Ascending aorta (tissue), 2 donors: ENCODE results near the gene PCGF1. TPM values are rescaled to one million over a fixed set of nuclear protein-coding genes. Genes with fewer than 3 reads are reported as not detected.

ENCODE experiments used
- DNase-seq, 2 donors: peaks; one replicate each; pipeline ENCODE4 v3.0.0-alpha.2; 2019; ENCODE audit warnings: low spot score in 2 of 2
- H3K27ac ChIP-seq, 2 donors: fragments of 200-600 bp; sonication (generic); one replicate each; pipeline ENCODE4 v1.5.1; 2016 to 2017; ENCODE audit warnings: mild to moderate bottlenecking in 1 of 2
- H3K27me3 ChIP-seq: fragments of 200-600 bp; sonication (generic); one replicate; pipeline ENCODE4 v1.5.1; 2017
- H3K36me3 ChIP-seq, 2 donors: fragments of 200-600 bp; sonication (generic); one replicate each; pipeline ENCODE4 v1.5.1; 2016
- H3K4me1 ChIP-seq, 2 donors: fragments of 200-600 bp; sonication (generic); one replicate each; pipeline ENCODE4 v1.5.1; 2016 to 2017; ENCODE audit warnings: mild to moderate bottlenecking in 1 of 2
- H3K4me3 ChIP-seq, 2 donors: fragments of 200-600 bp; sonication (generic); one replicate each; pipeline ENCODE4 v1.5.1; 2016 to 2017; ENCODE audit warnings: mild to moderate bottlenecking in 1 of 2
- H3K9me3 ChIP-seq, 2 donors: fragments of 200-600 bp; sonication (generic); one replicate each; pipeline ENCODE4 v1.5.1; 2016
- CTCF ChIP-seq, 3 experiments: fragments of 200-600 bp in 2 of 3; fragments of 450-650 bp in 1 of 3; sonication (generic) in 2 of 3; IDR thresholded peaks; one replicate each; pipeline ENCODE4 v1.5.1; 2016 to 2019; ENCODE audit warnings: antibody characterized with exemption in 3 of 3, mild to moderate bottlenecking in 1 of 3, moderate library complexity in 1 of 3
- intact Hi-C: fragments of 100-400 bp; cut with DNase I; formaldehyde crosslinking; loops from one replicate; pipeline ENCODE4 v1.15.1; 2023
- total RNA-seq: library from RNA; depleted of rRNA; stranded (reverse); fragments of >200 nt; gene quantifications from one replicate; pipeline ENCODE4 v1.1.0, GENCODE V29; 2016

The PCGF1 gene
- total RNA-seq, 1 donor from 2014 or later: not detected

DNA sequence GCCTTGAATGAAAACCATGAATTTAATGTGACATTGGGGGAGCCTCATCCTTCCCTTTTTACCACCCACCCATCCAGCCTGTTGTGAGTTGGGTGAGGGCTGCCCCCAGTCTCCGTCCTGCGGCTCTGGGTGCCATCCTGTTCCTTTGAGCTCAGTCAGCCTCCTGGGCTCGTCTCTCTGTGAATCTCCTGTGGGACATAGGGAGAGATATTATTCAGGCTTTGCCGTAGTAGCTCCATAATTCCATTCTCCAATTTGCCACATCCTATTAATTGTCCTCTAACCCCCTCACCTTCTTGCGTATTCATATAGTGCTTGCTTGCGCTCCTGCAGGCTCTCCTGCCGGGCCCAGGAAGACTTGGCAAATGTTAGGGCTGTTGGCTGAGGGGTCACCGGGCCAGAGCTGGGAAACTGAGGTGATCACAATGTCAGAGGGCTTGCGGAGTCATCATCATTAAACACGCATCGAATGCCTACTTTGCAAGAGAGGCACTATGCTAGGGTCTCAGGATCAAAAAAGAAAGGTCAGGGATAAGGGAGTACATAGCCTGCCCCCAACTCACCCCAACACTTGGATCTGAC is 19.2 kb upstream of the PCGF1 start:
- DNase-seq: no peak
- Histone ChIP-seq H3K27me3 (no peaks in the 10 kb centered on the region), H3K36me3 (peaks cover 15 to 24% of the 10 kb centered on the region in 2 donors), H3K9me3 (no peaks in the 10 kb centered on the region), H3K4me1 (peaks cover 13 to 21% of the 10 kb centered on the region in 2 donors), H3K4me3 (no peak overlapping the region), H3K27ac (no peak overlapping the region)
- TF ChIP-seq CTCF (IDR thresholded peaks at IDR 0.05): no peak
- intact Hi-C loops: no loop called here

DNA sequence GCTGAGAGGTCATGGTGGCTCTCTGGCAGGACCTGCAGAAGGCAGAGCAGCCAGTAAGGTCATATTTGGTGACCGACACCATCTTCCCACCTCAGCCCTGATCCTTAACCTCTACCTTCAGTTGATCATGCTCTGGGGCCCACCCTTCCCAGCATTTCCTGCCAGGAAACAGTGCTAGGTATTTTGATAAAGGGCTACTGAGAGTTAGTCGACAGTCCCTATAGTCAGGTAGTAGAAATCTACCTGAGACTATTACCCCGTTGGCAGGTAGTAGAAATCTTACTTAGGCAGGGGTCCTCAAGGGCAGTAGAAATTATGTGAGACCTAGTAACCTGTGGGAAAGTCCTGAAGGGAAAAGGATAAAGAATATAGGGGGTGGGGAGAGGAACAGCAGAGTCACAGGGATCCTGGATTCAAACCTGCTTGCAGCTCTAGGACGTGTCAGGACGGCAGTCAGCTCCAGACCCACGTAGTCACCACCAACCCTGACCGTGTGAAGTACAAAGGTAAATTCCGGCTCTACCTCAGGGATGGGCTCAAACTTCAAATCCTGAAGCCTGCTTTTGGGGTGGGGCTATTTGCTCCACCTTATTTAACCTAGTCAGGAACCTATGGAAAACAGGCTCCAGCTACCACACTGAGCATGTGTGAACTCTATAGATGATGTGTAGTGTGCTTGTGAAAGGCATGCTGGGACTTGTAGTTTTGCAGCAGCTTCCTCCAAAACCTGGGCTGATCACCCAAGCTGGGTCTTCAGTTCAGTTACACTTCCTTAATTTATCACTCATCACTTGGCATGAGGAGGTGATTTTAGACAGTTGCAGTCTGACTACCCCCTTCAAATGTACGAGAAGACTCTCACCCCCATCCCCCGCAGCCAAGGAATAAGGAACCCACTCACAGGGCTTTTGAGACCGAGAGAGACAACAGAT is 18.5 kb upstream of the PCGF1 start, which contains the start of gene DQX1:
Gene DQX1, minus strand, starts transcription at position 515 of the 932 bp plus-strand sequence. Its CDS starts 502 bp downstream, at position 13.
- intact Hi-C loops: no loop called here
- no peak for DNase-seq

GRCh38 chr2:74524955-74525716 is 17.6 kb upstream of the PCGF1 start:
- intact Hi-C loops: no loop called here
- DNase-seq: no peak
- H3K27me3 ChIP-seq: no peaks in the 10 kb centered on the region
- H3K36me3 ChIP-seq: peaks cover 15 to 23% of the 10 kb centered on the region in 2 donors
- H3K9me3 ChIP-seq: no peaks in the 10 kb centered on the region
- H3K4me1 ChIP-seq: peaks cover 8 to 9% of the 10 kb centered on the region in 2 donors
- H3K27ac ChIP-seq: no peak overlapping the region
- no peak overlapping the region for H3K4me3 ChIP-seq
- no peak for TF ChIP-seq CTCF (IDR thresholded peaks at IDR 0.05)

More for the DNA sequence above, 18.5 kb upstream of the PCGF1 start, which contains the start of gene DQX1:
- H3K36me3 ChIP-seq: peaks cover 15 to 23% of the 10 kb centered on the region in 2 donors
- H3K4me1 ChIP-seq: peaks cover 11 to 14% of the 10 kb centered on the region in 2 donors
- no peak within 1 kb of the TSS for H3K4me3 ChIP-seq
- H3K9me3 ChIP-seq: no peaks in the 10 kb centered on the region
- no peak for TF ChIP-seq CTCF (IDR thresholded peaks at IDR 0.05)
- no peaks in the 10 kb centered on the region for H3K27me3 ChIP-seq
- no peak within 1 kb of the TSS for H3K27ac ChIP-seq

DNA sequence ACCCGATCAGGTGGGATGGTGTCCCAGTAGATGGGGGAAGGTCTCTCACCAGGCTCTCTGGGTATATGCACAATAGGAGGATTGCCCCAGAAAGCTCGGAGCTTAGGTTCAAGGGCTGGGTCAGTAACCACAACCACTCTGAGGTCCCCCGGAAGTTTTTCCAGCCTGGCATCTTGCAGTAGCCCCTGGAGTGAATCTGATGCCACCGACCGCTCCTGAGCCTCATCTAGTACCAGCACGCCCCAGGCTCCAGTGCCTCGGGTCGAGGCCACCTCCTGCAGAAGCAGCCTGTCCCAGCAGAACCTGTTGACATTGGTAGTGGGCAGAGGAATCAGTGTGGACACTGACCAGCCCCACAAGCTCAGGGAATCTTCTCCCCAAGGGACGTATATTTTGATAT is 16.5 kb upstream of the PCGF1 start:
- peaks cover 15 to 23% of the 10 kb centered on the region in 2 donors for H3K36me3 ChIP-seq
- no peak overlapping the region for H3K27ac ChIP-seq
- no peak for TF ChIP-seq CTCF (IDR thresholded peaks at IDR 0.05)
- H3K4me1 ChIP-seq: peaks cover 8% of the 10 kb centered on the region in 2 donors
- intact Hi-C loops: no loop called here
- H3K4me3 ChIP-seq: no peak overlapping the region
- no peaks in the 10 kb centered on the region for H3K27me3 ChIP-seq
- DNase-seq: no peak
- no peaks in the 10 kb centered on the region for H3K9me3 ChIP-seq

DNA sequence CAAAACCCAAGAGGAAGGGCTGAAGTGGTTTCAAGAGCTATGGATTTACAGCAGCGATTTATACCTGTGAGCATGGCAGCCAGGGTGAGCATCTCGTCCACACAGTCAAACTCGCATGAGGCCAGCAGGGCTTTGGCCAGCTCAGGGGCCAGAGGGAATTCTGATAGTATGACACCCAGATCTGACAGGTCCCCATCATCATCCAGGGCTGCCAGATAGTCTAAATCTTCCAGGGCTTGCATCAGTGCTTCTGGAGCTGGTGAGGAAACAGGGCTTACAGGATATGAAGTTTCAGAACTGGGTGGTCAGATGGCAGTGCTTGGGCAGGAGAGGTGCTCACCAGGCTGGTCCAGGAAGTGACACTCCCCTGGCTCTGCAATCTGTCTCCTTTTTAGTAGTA is 15.0 kb upstream of the PCGF1 start:
- H3K9me3 ChIP-seq: no peaks in the 10 kb centered on the region
- H3K27me3 ChIP-seq: no peaks in the 10 kb centered on the region
- DNase-seq: no peak
- TF ChIP-seq CTCF (IDR thresholded peaks at IDR 0.05): no peak
- H3K36me3 ChIP-seq: peaks cover 15 to 19% of the 10 kb centered on the region in 2 donors
- H3K4me3 ChIP-seq: no peak overlapping the region
- H3K27ac ChIP-seq: no peak overlapping the region
- intact Hi-C loops: no loop called here
- H3K4me1 ChIP-seq: no peaks in the 10 kb centered on the region
